Measurements from ENCODE around the gene C1QTNF8. TPM values are rescaled to one million over a fixed set of nuclear protein-coding genes. Genes with fewer than 3 reads are reported as not detected.

Gene C1QTNF8
- total RNA-seq, 1 experiment from 2014 or later: not detected

- H3K27me3 Mint-ChIP-seq (ENCODE audit: low read depth): peaks cover 10% of the 10 kb centered on the region
- WGBS (ENCODE audit: extremely low coverage, insufficient read length, low lambda C conversion rate): no CpG with 5 or more reads among the region's 20 CpGs
- Histone ChIP-seq H3K18ac (ENCODE audit: insufficient read length, low read depth, low read length) (no peak overlapping the region), H2BK20ac (ENCODE audit: low read depth, low read length, poor library complexity, severe bottlenecking) (no peak overlapping the region), H2AFZ (ENCODE audit: low read length) (no peak overlapping the region), H3T11ph (ENCODE audit: low read length) (no peak overlapping the region), H3K79me2 (ENCODE audit: insufficient read depth, low read length) (no peaks in the 10 kb centered on the region), H2BK12ac (ENCODE audit: insufficient read length, low read depth, low read length) (no peak overlapping the region), H4K91ac (ENCODE audit: insufficient read length, low read depth, low read length) (no peak overlapping the region), H3K56ac (ENCODE audit: insufficient read length, low read depth, low read length) (no peak overlapping the region), H3K23ac (ENCODE audit: insufficient read length, low read depth, low read length) (no peak overlapping the region), H2BK120ac (ENCODE audit: low read depth, low read length, poor library complexity, severe bottlenecking) (no peak overlapping the region), H4K20me1 (ENCODE audit: control insufficient read depth, insufficient read depth, insufficient read length) (no peaks in the 10 kb centered on the region), H4K5ac (ENCODE audit: insufficient read length, low read depth, low read length) (no peak overlapping the region), H3K27me3 (ENCODE audit: insufficient read depth, low read length) (no peaks in the 10 kb centered on the region), H4K8ac (replicated peaks; ENCODE audit: insufficient read length, low read depth, low read length) (no peak overlapping the region), H3K14ac (ENCODE audit: insufficient read depth, low read length) (no peak overlapping the region; the same call in 1 of the 2 replicates), H3K4ac (ENCODE audit: low read depth, low read length) (no peak overlapping the region), H2BK5ac (ENCODE audit: insufficient read length, low read length) (no peak overlapping the region), H3K23me2 (ENCODE audit: insufficient read length, low read depth, low read length, poor library complexity, severe bottlenecking) (no peaks in the 10 kb centered on the region), H3K79me1 (ENCODE audit: insufficient read depth, low read depth, low read length, poor library complexity, severe bottlenecking) (no peaks in the 10 kb centered on the region), H3K4me2 (ENCODE audit: insufficient read depth, insufficient read length, low read length) (no peak overlapping the region), H3K9ac (ENCODE audit: extremely low read depth, insufficient read length, low read length) (no peak overlapping the region), H3K9me3 (ENCODE audit: control insufficient read depth, low read depth, low read length) (no peaks in the 10 kb centered on the region), H2AK5ac (ENCODE audit: insufficient read length, low read length) (no peak overlapping the region), H3K27ac (ENCODE audit: insufficient read length, low read depth, low read length) (no peak overlapping the region), H2BK15ac (ENCODE audit: low read depth, low read length) (no peak overlapping the region), H3K4me1 (ENCODE audit: insufficient read depth, low read length) (no peaks in the 10 kb centered on the region)
- H3K36me3 Mint-ChIP-seq (ENCODE audit: insufficient read depth in 1 of 3, low read depth in 3 of 3): peaks cover 2 to 5% (median 4%) of the 10 kb centered on the region in 3 experiments; a peak in 5 of 7 replicates
- DNase-seq: no peak
- no peak for TF ChIP-seq CTCF (conservative IDR thresholded peaks at IDR 0.05)
- H3K9me3 Mint-ChIP-seq: peaks cover 5 to 7% of the 10 kb centered on the region in 2 experiments
- H3K27ac Mint-ChIP-seq: no peak overlapping the region; a peak in 1 of 7 replicates
- H3K4me3 Mint-ChIP-seq: no peak overlapping the region
- peaks cover 0 to 5% of the 10 kb centered on the region in 2 experiments; a peak in 2 of 4 replicates for H3K4me1 Mint-ChIP-seq
These were observed 33.1 kb downstream of the C1QTNF8 start for GRCh38 chr16:1062895-1063294.
